Ovary (tissue), 3 donors: Measurements from ENCODE around the gene ITPR2.

Source experiments
- POLR2A ChIP-seq: fragments of 450-650 bp; IDR thresholded peaks from one replicate; pipeline ENCODE4 v1.6.1; 2017; ENCODE audit warnings: antibody characterized with exemption, mild to moderate bottlenecking, moderate library complexity
- TF ChIP-seq, protein P1 (sequence below), 3 donors: fragments of 450-650 bp in 2 of 3; fragments of 200-600 bp in 1 of 3; IDR thresholded peaks; one replicate each; pipeline versions ENCODE4 v1.5.1 to v1.8.0; 2016 to 2022; ENCODE audit warnings: antibody characterized with exemption in 3 of 3, mild to moderate bottlenecking in 1 of 3
- donor health status: DM: no; HTN: no; CAD: no.

DNA sequence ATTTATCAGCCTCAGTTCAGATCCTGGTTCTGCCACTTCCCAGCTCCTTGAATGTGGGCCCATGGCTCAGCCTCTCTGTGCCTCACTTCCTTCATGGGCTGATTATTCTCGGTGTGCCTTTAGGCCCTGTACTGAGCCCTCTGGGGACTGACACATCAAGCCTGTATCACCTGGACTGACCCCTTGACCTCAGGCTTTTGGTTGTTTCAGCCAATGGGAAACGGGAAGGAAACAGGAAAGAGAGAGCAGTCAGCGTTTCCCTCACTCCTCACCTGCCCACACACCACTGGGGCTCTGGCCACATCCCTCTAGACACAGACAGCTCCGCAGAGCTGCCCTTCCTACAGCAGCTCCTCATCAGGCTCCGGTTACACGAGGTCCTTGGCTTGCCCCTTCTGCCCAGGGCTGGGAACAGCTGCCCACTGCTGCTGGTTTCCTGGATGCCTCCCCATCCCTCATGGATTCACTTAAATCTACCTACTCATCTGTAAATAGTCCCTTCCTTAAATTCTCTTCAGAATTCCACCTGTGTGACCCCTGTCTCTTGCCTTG lies 37.0 kb upstream of the ITPR2 start:
- no peak for TF ChIP-seq POLR2A
- TF ChIP-seq, protein P1, sequence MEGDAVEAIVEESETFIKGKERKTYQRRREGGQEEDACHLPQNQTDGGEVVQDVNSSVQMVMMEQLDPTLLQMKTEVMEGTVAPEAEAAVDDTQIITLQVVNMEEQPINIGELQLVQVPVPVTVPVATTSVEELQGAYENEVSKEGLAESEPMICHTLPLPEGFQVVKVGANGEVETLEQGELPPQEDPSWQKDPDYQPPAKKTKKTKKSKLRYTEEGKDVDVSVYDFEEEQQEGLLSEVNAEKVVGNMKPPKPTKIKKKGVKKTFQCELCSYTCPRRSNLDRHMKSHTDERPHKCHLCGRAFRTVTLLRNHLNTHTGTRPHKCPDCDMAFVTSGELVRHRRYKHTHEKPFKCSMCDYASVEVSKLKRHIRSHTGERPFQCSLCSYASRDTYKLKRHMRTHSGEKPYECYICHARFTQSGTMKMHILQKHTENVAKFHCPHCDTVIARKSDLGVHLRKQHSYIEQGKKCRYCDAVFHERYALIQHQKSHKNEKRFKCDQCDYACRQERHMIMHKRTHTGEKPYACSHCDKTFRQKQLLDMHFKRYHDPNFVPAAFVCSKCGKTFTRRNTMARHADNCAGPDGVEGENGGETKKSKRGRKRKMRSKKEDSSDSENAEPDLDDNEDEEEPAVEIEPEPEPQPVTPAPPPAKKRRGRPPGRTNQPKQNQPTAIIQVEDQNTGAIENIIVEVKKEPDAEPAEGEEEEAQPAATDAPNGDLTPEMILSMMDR (IDR thresholded peaks at IDR 0.05), result no peak
